ENCODE data around the gene ANKFY1. TPM values are rescaled to one million over a fixed set of nuclear protein-coding genes. Genes with fewer than 3 reads are reported as not detected.

The ANKFY1 gene
- total RNA-seq, 1 experiment from 2014 or later: 63.2 TPM

GRCh38 chr17:4221163-4221562 lies 42.6 kb downstream of the ANKFY1 start:
- no peak for TF ChIP-seq EZH2 (IDR thresholded peaks at IDR 0.05; ENCODE audit: borderline replicate concordance, low read depth, low read length, poor library complexity, severe bottlenecking)
- no peak for TF ChIP-seq CTCF (conservative IDR thresholded peaks at IDR 0.05; ENCODE audit: low read depth, low read length)
- ChIA-PET CTCF (no interaction called here), POLR2A (ENCODE audit: low non-redundant PET) (no interaction called here)
- BruUV-seq (replicated peaks): no TSS peak
- Histone ChIP-seq H3K4me1 (ENCODE audit: insufficient read depth, low read length, poor library complexity, severe bottlenecking) (peaks cover 12% of the 10 kb centered on the region), H3K9me3 (ENCODE audit: low read depth, low read length, poor library complexity, severe bottlenecking) (no peaks in the 10 kb centered on the region), H3K27me3 (replicated peaks; ENCODE audit: insufficient read depth, low read depth, low read length, poor library complexity) (no peaks in the 10 kb centered on the region), H3K36me3 (ENCODE audit: insufficient read depth, low read length, poor library complexity, severe bottlenecking) (no peaks in the 10 kb centered on the region), H3K27ac (ENCODE audit: low read depth, low read length, poor library complexity, severe bottlenecking) (no peak overlapping the region), H3K4me3 (ENCODE audit: low read depth, low read length, poor library complexity, severe bottlenecking) (no peak overlapping the region)
- DNase-seq (ENCODE audit: low spot score): no peak
- intact Hi-C loops (cut with micrococcal nuclease; ENCODE audit: unreplicated experiment): no loop called here

- Histone ChIP-seq H3K36me3 (ENCODE audit: insufficient read depth, low read length, poor library complexity, severe bottlenecking) (no peaks in the 10 kb centered on the region), H3K27ac (ENCODE audit: low read depth, low read length, poor library complexity, severe bottlenecking) (peak overlapping the region; percentile 3), H3K4me1 (ENCODE audit: insufficient read depth, low read length, poor library complexity, severe bottlenecking) (peaks cover 17% of the 10 kb centered on the region), H3K9me3 (ENCODE audit: low read depth, low read length, poor library complexity, severe bottlenecking) (no peaks in the 10 kb centered on the region), H3K27me3 (replicated peaks; ENCODE audit: insufficient read depth, low read depth, low read length, poor library complexity) (no peaks in the 10 kb centered on the region), H3K4me3 (ENCODE audit: low read depth, low read length, poor library complexity, severe bottlenecking) (no peak overlapping the region)
- no TSS peak for BruUV-seq (replicated peaks)
- peak; percentile 16 for DNase-seq (ENCODE audit: low spot score)
- CTCF ChIA-PET: no interaction called here
- POLR2A ChIA-PET (ENCODE audit: low non-redundant PET): no interaction called here
- no peak for TF ChIP-seq EZH2 (IDR thresholded peaks at IDR 0.05; ENCODE audit: borderline replicate concordance, low read depth, low read length, poor library complexity, severe bottlenecking)
- no peak for TF ChIP-seq CTCF (conservative IDR thresholded peaks at IDR 0.05; ENCODE audit: low read depth, low read length)
- intact Hi-C loops (cut with micrococcal nuclease; ENCODE audit: unreplicated experiment): no loop called here
Measured at GRCh38 chr17:4220655-4221054, 43.1 kb downstream of the ANKFY1 start.

GRCh38 chr17:4219241-4219640 lies 44.5 kb downstream of the ANKFY1 start:
- CTCF ChIA-PET: no interaction called here
- no TSS peak for BruUV-seq (replicated peaks)

More at GRCh38 chr17:4219241-4219640, 44.5 kb downstream of the ANKFY1 start:
- POLR2A ChIA-PET (ENCODE audit: low non-redundant PET): no interaction called here
- TF ChIP-seq EZH2 (IDR thresholded peaks at IDR 0.05; ENCODE audit: borderline replicate concordance, low read depth, low read length, poor library complexity, severe bottlenecking): no peak
- Histone ChIP-seq H3K27me3 (replicated peaks; ENCODE audit: insufficient read depth, low read depth, low read length, poor library complexity) (no peaks in the 10 kb centered on the region), H3K4me1 (ENCODE audit: insufficient read depth, low read length, poor library complexity, severe bottlenecking) (peaks cover 26% of the 10 kb centered on the region), H3K4me3 (ENCODE audit: low read depth, low read length, poor library complexity, severe bottlenecking) (no peak overlapping the region), H3K27ac (ENCODE audit: low read depth, low read length, poor library complexity, severe bottlenecking) (no peak overlapping the region), H3K9me3 (ENCODE audit: low read depth, low read length, poor library complexity, severe bottlenecking) (no peaks in the 10 kb centered on the region), H3K36me3 (ENCODE audit: insufficient read depth, low read length, poor library complexity, severe bottlenecking) (peaks cover 6% of the 10 kb centered on the region)
- DNase-seq (ENCODE audit: low spot score): no peak
- intact Hi-C loops (cut with micrococcal nuclease; ENCODE audit: unreplicated experiment): loop anchor here (10.0 kb wide), 1 partner anchor 86 kb away; no protein-coding TSS in a partner anchor

Data from A673 (cell line).